ENCODE data around the gene ENTPD6.
"Not testable (repeated sequence)": the region's sequence is repeated elsewhere in the genome, so short reads cannot be mapped to it uniquely, and the experiment has no call there.

The ENTPD6 gene

GRCh38 chr20:25259358-25259757 is 63.8 kb downstream of the ENTPD6 start:
- no peak for DNase-seq

GRCh38 chr20:25259788-25260254 is 64.3 kb downstream of the ENTPD6 start:
- no peak for DNase-seq

- not testable (repeated sequence) for DNase-seq
Measured at GRCh38 chr20:25260770-25261437, 65.4 kb downstream of the ENTPD6 start.

GRCh38 chr20:25269057-25269832 is 73.7 kb downstream of the ENTPD6 start:
- no peak for DNase-seq

- no peak for DNase-seq
Measured at GRCh38 chr20:25269833-25270170, 74.3 kb downstream of the ENTPD6 start.

GRCh38 chr20:25270829-25271251 is 75.3 kb downstream of the ENTPD6 start:
- no peak for DNase-seq

- DNase-seq = no peak
Measured at GRCh38 chr20:25271486-25272222, 76.1 kb downstream of the ENTPD6 start.

GRCh38 chr20:25272223-25273000 is 76.9 kb downstream of the ENTPD6 start:
- no peak for DNase-seq

GRCh38 chr20:25273046-25273445 is 77.5 kb downstream of the ENTPD6 start:
- DNase-seq = no peak

- DNase-seq = no peak
Measured at GRCh38 chr20:25273541-25274358, 78.2 kb downstream of the ENTPD6 start.

GRCh38 chr20:25274481-25274880 is 79.0 kb downstream of the ENTPD6 start:
- no peak for DNase-seq

- no peak for DNase-seq
Measured at GRCh38 chr20:25274891-25275812, 79.6 kb downstream of the ENTPD6 start.

- no peak for DNase-seq
Measured at GRCh38 chr20:25275813-25276532, 80.5 kb downstream of the ENTPD6 start.
